Measurements from ENCODE around the gene SART3. TPM values are rescaled to one million over a fixed set of nuclear protein-coding genes. Genes with fewer than 3 reads are reported as not detected.

The SART3 gene
- total RNA-seq, 4 donors from 2014 or later, result 37.0 to 68.7 (median 48.2) TPM

- Histone ChIP-seq H3K4me1 (peaks cover 6 to 60% (median 15%) of the 10 kb centered on the region in 3 donors), H3K4me3 (no peak overlapping the region), H3K27me3 (no peaks in the 10 kb centered on the region), H3K36me3 (peaks cover 0 to 64% (median 25%) of the 10 kb centered on the region in 3 donors), H3K9me3 (no peaks in the 10 kb centered on the region), H3K27ac (no peak overlapping the region)
- TF ChIP-seq CTCF (IDR thresholded peaks at IDR 0.05) (no peak), POLR2A (IDR thresholded peaks at IDR 0.05) (no peak)
- WGBS, 2 donors, result 81 to 90% methylated on average over 3 of the region's 3 CpGs
- intact Hi-C loops (cut with DNase I), result loop anchor here (10.0 kb wide), 2 partner anchors 240 to 530 kb away; partner anchors contain the start of genes ALKBH2 and UNG
- no peak for DNase-seq
Measured at GRCh38 chr12:108565146-108565545, 4.2 kb upstream of the SART3 start.

GRCh38 chr12:108564724-108565123 lies 3.8 kb upstream of the SART3 start:
- intact Hi-C loops (cut with DNase I), result loop anchor here (5.0 to 10.0 kb wide), 3 partner anchors 53 to 530 kb away; partner anchors contain the start of genes ALKBH2 and UNG
- no peak for TF ChIP-seq CTCF (IDR thresholded peaks at IDR 0.05)
- TF ChIP-seq POLR2A (IDR thresholded peaks at IDR 0.05), result no peak
- Histone ChIP-seq H3K27ac (no peak overlapping the region), H3K9me3 (no peaks in the 10 kb centered on the region), H3K27me3 (no peaks in the 10 kb centered on the region), H3K36me3 (peaks cover 0 to 59% (median 25%) of the 10 kb centered on the region in 3 donors), H3K4me1 (peaks cover 10 to 64% (median 18%) of the 10 kb centered on the region in 3 donors), H3K4me3 (no peak overlapping the region)
- DNase-seq, result no peak

GRCh38 chr12:108563804-108564151 lies 2.8 kb upstream of the SART3 start:
- Histone ChIP-seq H3K36me3 (peaks cover 0 to 50% (median 25%) of the 10 kb centered on the region in 3 donors), H3K9me3 (no peaks in the 10 kb centered on the region), H3K4me1 (peaks cover 17 to 74% (median 27%) of the 10 kb centered on the region in 3 donors), H3K27me3 (no peaks in the 10 kb centered on the region), H3K4me3 (peak overlapping the region in 2 of 4 donors; percentile 82 to 94), H3K27ac (peak overlapping the region in 2 of 4 donors; percentile 95 to 96)
- no peak for DNase-seq
- TF ChIP-seq CTCF (IDR thresholded peaks at IDR 0.05) (no peak), POLR2A (IDR thresholded peaks at IDR 0.05) (no peak)
- intact Hi-C loops (cut with DNase I), result loop anchor here (5.0 to 10.0 kb wide), 3 partner anchors 54 to 531 kb away; partner anchors contain the start of genes ALKBH2 and UNG
- 0 to 10% methylated on average over 1 of the region's 1 CpG for WGBS, 2 donors

GRCh38 chr12:108563136-108563803 lies 2.3 kb upstream of the SART3 start:
- Histone ChIP-seq H3K9me3 (no peaks in the 10 kb centered on the region), H3K36me3 (peaks cover 0 to 47% (median 23%) of the 10 kb centered on the region in 3 donors), H3K27ac (peak overlapping the region; percentile 95 to 98 (median 96)), H3K4me1 (peaks cover 21 to 79% (median 33%) of the 10 kb centered on the region in 3 donors), H3K27me3 (no peaks in the 10 kb centered on the region), H3K4me3 (peak overlapping the region; percentile 82 to 94 (median 93))
- peak; percentile 82 to 95 (median 88) for TF ChIP-seq CTCF (IDR thresholded peaks at IDR 0.05)
- TF ChIP-seq POLR2A (IDR thresholded peaks at IDR 0.05), result peak in 1 of 4 donors; percentile 43
- DNase-seq, result peak; percentile 44
- 1 to 2% methylated on average over 11 to 14 of the region's 14 CpGs for WGBS, 2 donors
- intact Hi-C loops (cut with DNase I), result loop anchor here (5.0 to 10.0 kb wide), 3 partner anchors 54 to 532 kb away; partner anchors contain the start of genes ALKBH2 and UNG

All from esophagus squamous epithelium (tissue), 5 donors.